Inferior parietal cortex (tissue), 1 donor: ENCODE results near the gene ZC3H4.

Experiments
- DNase-seq: peaks from one replicate; pipeline ENCODE4 v3.0.0-alpha.2; 2016; ENCODE audit errors: extremely low spot score

Gene ZC3H4

DNA sequence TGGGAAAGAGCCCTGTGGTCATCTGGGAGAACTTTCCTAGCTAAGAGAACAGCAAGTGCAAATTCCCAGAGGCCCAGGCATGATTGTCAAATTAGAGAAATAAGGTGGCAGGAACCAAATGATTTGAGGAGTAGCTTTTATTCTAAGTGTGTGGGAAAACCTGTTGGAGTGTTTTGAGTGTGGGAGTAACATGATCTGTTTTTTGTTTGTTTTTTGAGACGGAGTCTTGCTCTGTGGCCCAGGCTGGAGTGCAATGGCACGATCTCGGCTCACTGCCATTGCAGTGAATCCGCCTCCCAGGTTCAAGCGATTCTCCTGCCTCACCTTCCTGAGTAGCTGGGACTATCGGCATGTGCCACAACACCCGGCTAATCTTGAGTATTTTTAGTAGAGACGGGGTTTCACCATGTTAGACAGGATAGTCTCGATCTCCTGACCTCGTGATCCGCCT is 19.5 kb upstream of the ZC3H4 start:
- DNase-seq = no peak

DNA sequence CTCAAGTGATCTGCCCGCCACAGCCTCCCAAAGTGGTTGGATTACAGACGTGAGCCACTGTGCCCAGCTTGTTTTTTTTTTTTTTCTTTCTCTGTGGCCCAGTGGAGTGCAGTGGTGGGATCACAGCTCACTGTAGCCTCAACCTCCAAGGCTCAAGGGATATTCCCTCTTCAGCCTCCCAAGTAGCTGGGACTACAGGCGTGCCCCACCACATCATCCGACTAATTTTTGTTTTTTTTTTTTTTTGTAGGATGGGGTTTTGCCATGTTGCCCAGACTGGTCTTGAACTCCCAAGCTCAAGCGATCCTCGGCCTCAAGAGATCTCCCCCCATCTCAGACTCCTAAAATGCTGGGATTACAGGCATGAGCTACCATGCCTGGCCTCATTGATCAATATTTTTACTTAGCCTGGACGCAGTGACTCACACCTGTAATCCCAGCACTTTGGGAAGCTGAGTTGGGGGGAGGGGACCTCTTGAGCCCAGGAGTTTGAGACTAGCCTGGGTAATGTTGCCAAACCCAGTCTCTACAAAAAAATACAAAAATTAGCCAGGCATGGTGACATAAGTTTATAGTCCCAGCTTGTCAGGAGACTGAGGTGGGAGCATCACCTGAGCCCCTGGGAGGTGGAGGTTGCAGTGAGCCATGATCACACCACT is 18.7 kb upstream of the ZC3H4 start:
- no peak for DNase-seq

GRCh38 chr19:47130589-47131227 is 17.1 kb upstream of the ZC3H4 start, which contains the start of gene SAE1:
TSS of gene SAE1 (plus strand) at chr19:47130835. CDS start at chr19:47130931, 96 bp downstream.
- peak; percentile 96 for DNase-seq

GRCh38 chr19:47130120-47130588 is 16.6 kb upstream of the ZC3H4 start:
- DNase-seq = no peak

GRCh38 chr19:47129579-47129978 is 16.0 kb upstream of the ZC3H4 start:
- no peak for DNase-seq

GRCh38 chr19:47125669-47125938 is 12.0 kb upstream of the ZC3H4 start:
- no peak for DNase-seq

DNA sequence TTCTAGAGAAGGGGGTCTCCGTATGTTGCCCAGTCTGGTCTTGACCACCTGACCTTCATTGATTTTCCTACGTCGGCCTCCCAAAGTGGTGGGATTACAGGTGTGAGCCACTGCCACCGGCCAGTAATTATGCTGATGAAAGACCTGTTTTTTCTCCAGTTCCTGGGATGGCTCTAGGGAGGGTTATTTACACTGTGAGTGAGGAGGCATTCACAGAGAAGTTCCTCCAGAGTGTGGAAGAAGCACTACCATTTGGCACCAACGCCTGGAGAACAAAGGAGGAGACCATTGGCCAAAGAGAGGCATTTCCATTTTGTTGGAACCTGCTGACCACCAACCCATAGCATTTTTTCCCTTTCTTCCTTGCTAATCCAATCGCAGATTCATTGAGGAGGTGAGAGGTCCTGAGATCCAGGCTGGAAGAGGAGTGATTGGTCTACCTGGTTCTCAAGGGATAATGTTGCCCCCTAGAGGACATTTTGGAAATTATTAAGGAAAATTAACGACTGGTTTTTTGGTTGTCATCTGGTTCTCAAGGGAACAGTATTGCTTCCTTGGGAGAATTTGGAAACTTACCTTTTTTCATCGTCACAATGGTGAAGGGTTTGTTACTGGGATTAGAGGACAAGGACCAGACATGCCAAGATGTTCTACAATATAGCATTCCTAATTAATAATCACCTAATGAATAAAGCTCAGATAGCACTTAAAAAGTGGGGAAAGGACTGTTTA is 11.5 kb upstream of the ZC3H4 start:
- DNase-seq = peak; percentile 88

DNA sequence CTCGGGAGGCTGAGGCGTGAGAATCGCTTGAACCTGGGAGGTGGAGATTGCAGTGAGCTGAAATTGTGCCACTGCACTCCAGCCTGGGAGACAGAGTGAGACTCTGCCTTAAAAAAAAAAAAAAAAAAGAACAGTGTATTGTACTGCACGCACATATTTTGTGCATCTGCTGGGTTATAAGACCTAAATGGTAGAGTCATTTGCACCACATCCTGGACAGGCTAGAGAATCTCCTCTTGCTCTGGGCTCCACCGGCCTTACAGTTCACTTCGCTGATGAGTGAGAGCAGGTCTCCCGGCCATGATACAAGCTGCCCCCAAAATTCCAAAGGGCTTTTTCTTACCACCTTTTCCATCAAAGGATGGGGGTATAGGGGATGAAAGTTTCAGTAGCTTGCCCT is 9.8 kb upstream of the ZC3H4 start:
- DNase-seq = no peak

DNA sequence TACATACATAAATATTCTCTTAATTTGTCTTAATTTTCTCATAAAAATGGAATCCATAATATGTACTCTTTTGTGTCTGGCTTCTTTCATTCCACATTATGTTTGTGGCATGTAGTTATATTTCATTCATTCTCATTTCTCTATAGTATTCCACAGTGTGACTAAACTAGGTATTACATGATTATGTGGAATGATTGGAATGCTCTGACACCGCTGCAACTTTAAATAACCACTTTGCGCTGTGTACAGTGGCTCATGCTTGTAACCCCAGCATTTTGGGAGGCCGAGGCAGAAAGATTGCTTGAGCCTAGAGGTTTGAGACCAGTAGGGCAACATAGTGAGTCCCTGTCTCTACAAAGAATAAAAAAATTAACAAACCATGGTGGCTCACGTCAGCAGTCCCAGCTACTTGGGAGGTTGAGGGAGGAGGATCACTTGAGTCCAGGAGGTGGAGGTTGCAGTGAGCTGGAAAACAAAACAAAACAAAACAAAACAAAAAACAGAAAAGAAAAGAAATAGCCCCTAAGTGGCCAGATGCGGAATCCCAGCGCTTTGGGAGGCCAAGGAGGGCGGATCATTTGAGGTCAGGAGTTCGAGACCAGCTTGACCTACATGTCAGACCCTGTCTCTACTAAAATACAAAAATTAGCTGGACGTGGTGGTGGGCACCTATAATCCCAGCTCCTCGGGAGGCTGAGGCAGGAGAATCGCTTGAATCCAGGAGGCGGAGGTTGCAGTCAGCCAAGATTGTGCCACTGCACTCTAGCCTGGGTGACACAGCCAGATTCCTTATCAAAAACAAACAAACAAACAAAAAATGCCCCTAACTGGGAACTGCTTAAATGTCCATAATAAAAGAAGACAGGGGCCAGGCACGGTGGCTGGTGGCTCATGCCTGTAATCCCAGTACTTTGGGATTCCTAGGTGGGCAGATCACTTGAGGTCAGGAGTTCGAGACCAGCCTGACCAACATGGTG is 9.1 kb upstream of the ZC3H4 start:
- no peak for DNase-seq

- DNase-seq = no peak
Observed at GRCh38 chr19:47120470-47121067, 7.0 kb upstream of the ZC3H4 start.

- no peak for DNase-seq
Observed at GRCh38 chr19:47113850-47114651, 475 bp upstream of the ZC3H4 start.

DNA sequence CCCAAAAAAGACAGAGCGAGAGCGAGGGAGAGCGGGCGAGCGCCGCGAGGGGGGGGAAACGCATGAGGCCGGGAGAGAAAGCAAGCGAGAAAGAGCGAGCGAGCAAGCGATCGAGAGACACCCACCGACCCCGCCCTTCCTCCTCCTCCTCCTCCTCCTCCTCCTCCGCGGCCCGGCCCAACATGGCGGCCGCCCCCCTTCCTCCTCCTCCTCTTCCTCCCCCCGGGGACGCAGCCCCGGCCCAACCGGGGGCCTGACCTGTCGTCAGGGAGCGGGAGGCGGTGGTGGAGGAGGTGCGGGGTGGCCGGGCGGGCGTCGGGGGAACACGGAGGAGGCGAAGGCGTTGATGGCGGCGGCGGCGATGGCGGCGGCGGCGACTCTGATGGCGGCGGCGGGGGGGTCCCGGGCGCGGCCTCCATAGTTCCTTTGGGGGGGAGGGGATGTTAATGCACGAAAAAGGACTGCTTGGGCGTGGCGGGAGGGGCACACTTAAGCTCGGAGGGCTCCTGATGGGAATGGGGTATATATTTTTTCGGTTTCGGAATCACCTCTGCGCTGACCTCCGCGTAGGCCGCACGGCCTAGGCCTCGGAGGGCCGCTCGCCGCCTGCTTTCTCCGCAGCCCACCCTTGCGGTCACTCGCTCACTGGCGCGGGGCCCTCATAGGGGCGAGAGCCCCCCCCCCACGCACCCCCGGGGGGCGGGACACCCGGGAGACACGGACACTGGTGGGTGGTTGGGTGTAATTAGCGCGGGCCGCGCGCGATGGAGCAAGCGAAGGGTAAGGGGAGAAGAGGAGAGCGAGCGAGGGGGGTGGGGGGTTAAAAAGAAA is 1.2 kb downstream of the ZC3H4 start:
- peak; percentile 63 for DNase-seq

DNA sequence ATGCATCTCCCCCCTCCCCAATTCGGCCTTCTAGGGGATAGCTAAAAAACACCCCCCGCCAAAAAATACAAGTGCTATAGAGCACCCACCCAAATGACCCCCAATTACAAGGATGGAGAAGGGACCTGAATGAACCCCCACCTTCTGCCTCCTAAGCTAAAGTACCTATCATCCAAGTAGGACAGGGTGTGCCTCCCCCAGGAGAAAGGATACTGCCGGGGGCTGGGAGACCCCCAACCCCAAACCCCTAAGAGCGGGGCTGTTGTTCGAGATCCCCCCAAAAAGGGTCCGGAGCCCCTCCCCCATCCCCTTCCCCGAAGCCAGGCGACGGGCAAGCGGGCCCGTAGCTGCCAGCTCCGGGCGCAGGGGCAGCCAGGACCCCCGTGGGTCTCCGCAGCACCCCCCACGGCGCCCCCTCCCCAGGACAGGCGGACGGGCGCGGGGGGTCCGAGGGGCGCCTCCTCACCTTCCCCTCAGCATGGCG is 1.9 kb downstream of the ZC3H4 start:
- DNase-seq = no peak

GRCh38 chr19:47111006-47111621 is 2.5 kb downstream of the ZC3H4 start:
- DNase-seq = peak; percentile 51

GRCh38 chr19:47110521-47111005 is 3.0 kb downstream of the ZC3H4 start:
- peak; percentile 52 for DNase-seq

- DNase-seq = peak; percentile 60
Observed at GRCh38 chr19:47109541-47110375, 3.8 kb downstream of the ZC3H4 start.

DNA sequence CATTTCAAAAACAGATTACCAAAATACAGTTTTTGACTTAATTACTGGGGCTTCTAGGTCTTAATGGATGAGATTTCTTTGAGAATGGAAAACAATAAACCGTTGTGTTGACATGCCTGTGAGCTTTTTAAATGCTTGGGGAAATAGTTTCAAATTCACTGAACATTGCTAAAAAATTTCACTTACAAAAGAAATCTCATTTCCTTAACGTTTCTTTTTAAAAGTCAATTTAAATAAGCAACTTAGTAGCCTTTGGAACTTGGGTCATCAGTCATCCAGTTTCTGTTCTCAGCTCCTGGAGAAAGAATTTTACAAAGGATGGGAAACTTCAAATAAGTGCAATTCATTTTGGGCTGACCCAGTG is 4.4 kb downstream of the ZC3H4 start:
- no peak for DNase-seq
